ENCODE measurements around the gene CRISP2. TPM values are rescaled to one million over a fixed set of nuclear protein-coding genes. Genes with fewer than 3 reads are reported as not detected.

CRISP2 gene
- total and polyA plus RNA-seq, 9 of the 15 experiments (the other 6 are each of a cell fraction or from before 2014, with no cell fraction given) = not detected

GRCh38 chr6:49646130-49646824 is 67.1 kb downstream of the CRISP2 start (continued):
- peak; percentile 49; the same call in 1 of the 2 replicates for TF ChIP-seq ZBTB34 (CRISPR knock-in tag; IDR thresholded peaks at IDR 0.05)
- no peak for TF ChIP-seq CGGBP1 (CRISPR knock-in tag; IDR thresholded peaks at IDR 0.05)
- TF ChIP-seq COPS2 (conservative IDR thresholded peaks at IDR 0.05) = no peak
- TF ChIP-seq NBN (IDR thresholded peaks at IDR 0.05; ENCODE audit: low read depth) = peak; percentile 91
- TF ChIP-seq MAFF (IDR thresholded peaks at IDR 0.05; ENCODE audit: low read length) = peak; percentile 46; the same call in 1 of the 2 replicates
- no peak for TF ChIP-seq NR1H2 (CRISPR knock-in tag; IDR thresholded peaks at IDR 0.05)
- peak; percentile 79 for TF ChIP-seq BRD4 (IDR thresholded peaks at IDR 0.05)
- TF ChIP-seq MCM7 (IDR thresholded peaks at IDR 0.05) = no peak
- TF ChIP-seq PRDM10 (IDR thresholded peaks at IDR 0.05; ENCODE audit: partially characterized antibody) = peak; percentile 51
- TF ChIP-seq CREB3L1 (IDR thresholded peaks at IDR 0.05; ENCODE audit: borderline replicate concordance, low read depth) = peak; percentile 58; the same call in 1 of the 2 replicates
- TF ChIP-seq RBM15 (IDR thresholded peaks at IDR 0.05; ENCODE audit: insufficient read depth, low read length) = no peak
- peak; percentile 97 for TF ChIP-seq ZNF395 (CRISPR knock-in tag; IDR thresholded peaks at IDR 0.05)
- TF ChIP-seq RBM17 (IDR thresholded peaks at IDR 0.05; ENCODE audit: borderline replicate concordance, low read depth, low read length) = no peak
- no peak for TF ChIP-seq ZNF143 (CRISPR knock-in tag; IDR thresholded peaks at IDR 0.05)
- TF ChIP-seq PHB (CRISPR knock-in tag; IDR thresholded peaks at IDR 0.05) = no peak
- no peak for TF ChIP-seq XRCC4 (IDR thresholded peaks at IDR 0.05; ENCODE audit: extremely low read depth, insufficient read depth, insufficient read length)
- TF ChIP-seq HDAC2 (IDR thresholded peaks at IDR 0.05) = no peak; the same call in none of the 2 replicates
- TF ChIP-seq E2F6 (IDR thresholded peaks at IDR 0.05; ENCODE audit: borderline replicate concordance in 1 of 2, extremely low read depth in 1 of 2, insufficient read depth in 1 of 2, insufficient read length in 1 of 2, low read depth in 1 of 2, low read length in 1 of 2, poor library complexity in 1 of 2, severe bottlenecking in 1 of 2) = peak; percentile 12 to 31
